ENCODE results near the gene POLRMT. TPM values are rescaled to one million over a fixed set of nuclear protein-coding genes. Genes with fewer than 3 reads are reported as not detected.

The POLRMT gene
- total RNA-seq, 1 donor from 2014 or later, result 14.1 TPM

DNA sequence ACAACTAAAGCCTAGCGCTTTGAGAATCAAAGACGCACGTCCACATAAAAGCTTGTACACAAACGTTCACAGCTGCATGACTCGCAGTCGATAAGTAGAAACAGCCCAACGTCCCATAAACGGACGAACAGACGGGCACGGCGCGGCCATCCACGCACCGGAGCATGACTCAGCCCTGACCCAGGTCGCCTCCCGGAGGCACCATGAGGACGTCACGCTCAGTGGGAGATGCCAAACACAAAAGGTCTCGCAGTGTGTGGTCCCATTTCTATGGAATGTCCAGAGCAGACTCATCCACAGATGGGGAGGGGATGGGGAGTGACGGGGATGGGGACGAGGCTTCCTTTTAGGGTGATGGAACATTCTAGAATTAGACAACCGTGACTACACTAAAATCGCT lies 9.4 kb downstream of the POLRMT start:
- peaks cover 6% of the 10 kb centered on the region for H3K27me3 Mint-ChIP-seq (ENCODE audit: insufficient read depth, low read depth)
- peaks cover 22% of the 10 kb centered on the region for H4K20me1 ChIP-seq (ENCODE audit: low read depth)
- H2AFZ ChIP-seq (replicated peaks), result no peak overlapping the region
- DNase-seq (ENCODE audit: low spot score), result peak; percentile 29
- no peak overlapping the region for H3K9ac ChIP-seq
- H3K4me3 Mint-ChIP-seq, result peak overlapping the region; percentile 33
- no peak overlapping the region for H3K4me3 ChIP-seq
- no peaks in the 10 kb centered on the region for H3K4me1 ChIP-seq
- H3K36me3 Mint-ChIP-seq, result peaks cover 23% of the 10 kb centered on the region
- H3K4me1 Mint-ChIP-seq, result peaks cover 16% of the 10 kb centered on the region
- peak overlapping the region; percentile 78 for H3K27ac Mint-ChIP-seq
- H3K27me3 ChIP-seq, result no peaks in the 10 kb centered on the region
- TF ChIP-seq EZH2 (IDR thresholded peaks at IDR 0.05) (no peak), EZH2phosphoT487 (IDR thresholded peaks at IDR 0.05) (no peak)
- TF ChIP-seq, protein P1, sequence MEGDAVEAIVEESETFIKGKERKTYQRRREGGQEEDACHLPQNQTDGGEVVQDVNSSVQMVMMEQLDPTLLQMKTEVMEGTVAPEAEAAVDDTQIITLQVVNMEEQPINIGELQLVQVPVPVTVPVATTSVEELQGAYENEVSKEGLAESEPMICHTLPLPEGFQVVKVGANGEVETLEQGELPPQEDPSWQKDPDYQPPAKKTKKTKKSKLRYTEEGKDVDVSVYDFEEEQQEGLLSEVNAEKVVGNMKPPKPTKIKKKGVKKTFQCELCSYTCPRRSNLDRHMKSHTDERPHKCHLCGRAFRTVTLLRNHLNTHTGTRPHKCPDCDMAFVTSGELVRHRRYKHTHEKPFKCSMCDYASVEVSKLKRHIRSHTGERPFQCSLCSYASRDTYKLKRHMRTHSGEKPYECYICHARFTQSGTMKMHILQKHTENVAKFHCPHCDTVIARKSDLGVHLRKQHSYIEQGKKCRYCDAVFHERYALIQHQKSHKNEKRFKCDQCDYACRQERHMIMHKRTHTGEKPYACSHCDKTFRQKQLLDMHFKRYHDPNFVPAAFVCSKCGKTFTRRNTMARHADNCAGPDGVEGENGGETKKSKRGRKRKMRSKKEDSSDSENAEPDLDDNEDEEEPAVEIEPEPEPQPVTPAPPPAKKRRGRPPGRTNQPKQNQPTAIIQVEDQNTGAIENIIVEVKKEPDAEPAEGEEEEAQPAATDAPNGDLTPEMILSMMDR (IDR thresholded peaks at IDR 0.05), result no peak
- no peaks in the 10 kb centered on the region for H3F3A ChIP-seq (ENCODE audit: low read depth)
- H3K4me2 ChIP-seq, result no peak overlapping the region
- no peak overlapping the region for H3K27ac ChIP-seq
- no peaks in the 10 kb centered on the region for H3K79me2 ChIP-seq (ENCODE audit: low read depth)
- H3K9me3 Mint-ChIP-seq, result no peaks in the 10 kb centered on the region
- no peaks in the 10 kb centered on the region for H3K9me3 ChIP-seq (ENCODE audit: low read depth)
- no peaks in the 10 kb centered on the region for H3K36me3 ChIP-seq

DNA sequence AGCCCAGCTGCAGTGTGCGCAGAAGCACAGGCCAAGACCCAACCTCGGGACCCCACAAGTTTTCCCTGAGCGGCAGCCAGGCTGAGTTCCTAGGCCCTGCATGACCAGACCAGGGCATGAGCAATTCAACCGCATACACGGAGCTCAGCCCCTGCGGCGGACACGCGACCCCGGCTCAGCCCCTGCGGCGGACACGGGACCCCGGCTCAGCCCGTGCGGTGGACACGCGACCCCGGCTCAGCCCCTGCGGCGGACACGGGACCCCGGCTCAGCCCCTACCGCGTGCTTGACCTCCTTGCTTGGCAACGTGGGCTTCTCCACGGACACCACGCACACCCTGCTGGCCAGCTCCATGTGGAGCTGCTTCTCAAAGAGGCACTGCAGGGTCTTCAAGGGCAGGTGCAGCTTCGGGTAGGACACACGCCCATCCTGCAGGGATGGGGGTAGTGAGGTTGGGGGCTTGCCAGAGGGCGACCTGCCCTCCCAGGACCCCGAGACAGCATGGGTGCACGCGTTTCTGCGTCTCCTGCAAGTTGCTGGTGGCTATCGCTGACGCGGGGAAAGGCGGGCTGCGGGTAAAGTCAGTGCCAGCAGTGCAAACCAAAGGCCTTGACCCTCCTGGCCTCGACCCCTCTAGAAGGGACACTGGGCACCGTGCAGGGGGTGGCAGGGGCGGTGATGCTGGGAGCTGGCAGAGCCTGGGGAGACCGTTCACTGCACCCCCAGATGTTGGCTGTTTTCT lies 10.0 kb downstream of the POLRMT start:
- Histone ChIP-seq H4K20me1 (ENCODE audit: low read depth) (peaks cover 17% of the 10 kb centered on the region), H3K79me2 (ENCODE audit: low read depth) (no peaks in the 10 kb centered on the region), H3K36me3 (no peaks in the 10 kb centered on the region), H3K27me3 (no peaks in the 10 kb centered on the region), H3K4me2 (no peak overlapping the region), H3F3A (ENCODE audit: low read depth) (no peaks in the 10 kb centered on the region), H3K9me3 (ENCODE audit: low read depth) (no peaks in the 10 kb centered on the region), H2AFZ (replicated peaks) (no peak overlapping the region), H3K4me1 (no peaks in the 10 kb centered on the region), H3K9ac (no peak overlapping the region), H3K4me3 (no peak overlapping the region), H3K27ac (no peak overlapping the region)
- Mint-ChIP-seq H3K4me1 (peaks cover 15% of the 10 kb centered on the region), H3K9me3 (no peaks in the 10 kb centered on the region), H3K27me3 (ENCODE audit: insufficient read depth, low read depth) (peaks cover 6% of the 10 kb centered on the region), H3K4me3 (peak overlapping the region; percentile 33), H3K27ac (peak overlapping the region; percentile 37), H3K36me3 (peaks cover 21% of the 10 kb centered on the region)
- no peak for DNase-seq (ENCODE audit: low spot score)
- TF ChIP-seq EZH2 (IDR thresholded peaks at IDR 0.05) (no peak), EZH2phosphoT487 (IDR thresholded peaks at IDR 0.05) (no peak)
- TF ChIP-seq, protein P1 (IDR thresholded peaks at IDR 0.05), result no peak

DNA sequence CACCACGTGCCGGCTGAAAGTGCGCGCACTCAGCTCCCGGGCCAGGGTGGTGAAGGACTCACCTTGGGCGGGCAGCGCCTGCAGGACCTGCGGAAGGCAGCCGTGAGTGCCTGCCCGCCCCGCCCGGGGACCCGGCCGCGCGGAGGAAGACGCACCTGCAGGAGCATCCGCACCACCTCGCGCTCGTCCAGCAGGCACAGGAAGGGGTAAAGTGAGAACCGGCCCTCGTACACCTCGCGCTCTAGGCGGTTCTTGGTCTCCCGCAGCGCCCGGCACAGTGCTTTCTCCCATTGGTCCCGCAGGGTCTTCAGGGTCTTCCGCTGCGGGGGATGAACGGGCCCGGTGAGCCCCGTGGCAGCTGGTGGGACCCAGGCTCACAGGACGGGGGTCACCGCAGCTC lies 10.7 kb downstream of the POLRMT start:
- H3K4me1 Mint-ChIP-seq, result peaks cover 15% of the 10 kb centered on the region
- no peaks in the 10 kb centered on the region for H3K4me1 ChIP-seq

More for the DNA sequence above, 10.7 kb downstream of the POLRMT start:
- no peak overlapping the region for H3K4me3 ChIP-seq
- H3K27me3 ChIP-seq, result no peaks in the 10 kb centered on the region
- H3F3A ChIP-seq (ENCODE audit: low read depth), result no peaks in the 10 kb centered on the region
- no peak for DNase-seq (ENCODE audit: low spot score)
- Mint-ChIP-seq H3K27me3 (ENCODE audit: insufficient read depth, low read depth) (peaks cover 4% of the 10 kb centered on the region), H3K27ac (no peak overlapping the region), H3K9me3 (no peaks in the 10 kb centered on the region), H3K4me3 (no peak overlapping the region), H3K36me3 (peaks cover 19% of the 10 kb centered on the region)
- no peak for TF ChIP-seq EZH2phosphoT487 (IDR thresholded peaks at IDR 0.05)
- no peak for TF ChIP-seq EZH2 (IDR thresholded peaks at IDR 0.05)
- TF ChIP-seq, protein P1 (IDR thresholded peaks at IDR 0.05), result no peak
- no peak overlapping the region for H2AFZ ChIP-seq (replicated peaks)
- no peak overlapping the region for H3K27ac ChIP-seq
- no peaks in the 10 kb centered on the region for H3K9me3 ChIP-seq (ENCODE audit: low read depth)
- H3K79me2 ChIP-seq (ENCODE audit: low read depth), result no peaks in the 10 kb centered on the region
- H3K4me2 ChIP-seq, result no peak overlapping the region
- H3K36me3 ChIP-seq, result no peaks in the 10 kb centered on the region
- H4K20me1 ChIP-seq (ENCODE audit: low read depth), result peaks cover 14% of the 10 kb centered on the region
- H3K9ac ChIP-seq, result no peak overlapping the region

Data from neural progenitor cell (in vitro differentiated cells).